VCaP (cell line): ENCODE results near the gene TPGS1.
A peak's percentile ranks its signal among the peaks of the same experiment; 100 is the strongest.

Experiments
- H3K27ac ChIP-seq: fragments of 450-650 bp; 2 replicates; pipeline ENCODE4 v1.5.1; 2017
- TF ChIP-seq, protein P1 (sequence below): fragments of 450-650 bp; conservative IDR thresholded peaks from 2 replicates; pipeline ENCODE4 v1.5.1; 2017; ENCODE audit warnings: mild to moderate bottlenecking, moderate library complexity

Gene TPGS1

DNA sequence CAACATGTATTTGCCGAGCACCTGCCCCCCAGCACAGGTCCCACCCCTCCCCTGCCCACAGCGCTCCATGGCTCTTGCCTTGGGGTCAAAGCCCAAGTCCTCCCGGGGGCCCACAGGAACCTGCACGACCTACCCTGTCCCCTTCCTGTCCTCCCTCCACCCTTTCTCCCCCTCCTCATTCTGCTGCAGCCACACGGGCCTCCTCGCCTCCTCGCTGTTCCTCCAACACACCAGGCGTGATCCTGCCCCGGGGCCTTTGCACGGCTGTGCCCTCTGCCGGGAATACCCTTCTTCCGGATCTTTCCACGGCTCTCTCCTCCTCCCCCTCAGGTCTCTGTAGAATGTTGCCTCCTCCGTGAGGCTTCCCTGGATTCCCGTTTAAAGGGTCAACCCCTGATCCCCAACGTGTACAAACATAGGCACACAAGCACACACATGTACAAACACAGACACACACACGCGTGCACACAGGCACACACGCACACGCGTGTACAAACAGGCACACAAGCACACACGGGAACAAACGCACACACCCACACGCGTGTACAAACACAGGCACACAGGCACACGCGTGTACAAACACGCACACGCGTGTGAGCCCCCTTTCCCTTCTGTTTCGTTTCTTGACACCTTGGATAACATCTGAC lies 8.2 kb upstream of the TPGS1 start:
- H3K27ac ChIP-seq: no peak overlapping the region
- TF ChIP-seq, protein P1, sequence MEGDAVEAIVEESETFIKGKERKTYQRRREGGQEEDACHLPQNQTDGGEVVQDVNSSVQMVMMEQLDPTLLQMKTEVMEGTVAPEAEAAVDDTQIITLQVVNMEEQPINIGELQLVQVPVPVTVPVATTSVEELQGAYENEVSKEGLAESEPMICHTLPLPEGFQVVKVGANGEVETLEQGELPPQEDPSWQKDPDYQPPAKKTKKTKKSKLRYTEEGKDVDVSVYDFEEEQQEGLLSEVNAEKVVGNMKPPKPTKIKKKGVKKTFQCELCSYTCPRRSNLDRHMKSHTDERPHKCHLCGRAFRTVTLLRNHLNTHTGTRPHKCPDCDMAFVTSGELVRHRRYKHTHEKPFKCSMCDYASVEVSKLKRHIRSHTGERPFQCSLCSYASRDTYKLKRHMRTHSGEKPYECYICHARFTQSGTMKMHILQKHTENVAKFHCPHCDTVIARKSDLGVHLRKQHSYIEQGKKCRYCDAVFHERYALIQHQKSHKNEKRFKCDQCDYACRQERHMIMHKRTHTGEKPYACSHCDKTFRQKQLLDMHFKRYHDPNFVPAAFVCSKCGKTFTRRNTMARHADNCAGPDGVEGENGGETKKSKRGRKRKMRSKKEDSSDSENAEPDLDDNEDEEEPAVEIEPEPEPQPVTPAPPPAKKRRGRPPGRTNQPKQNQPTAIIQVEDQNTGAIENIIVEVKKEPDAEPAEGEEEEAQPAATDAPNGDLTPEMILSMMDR: no peak

DNA sequence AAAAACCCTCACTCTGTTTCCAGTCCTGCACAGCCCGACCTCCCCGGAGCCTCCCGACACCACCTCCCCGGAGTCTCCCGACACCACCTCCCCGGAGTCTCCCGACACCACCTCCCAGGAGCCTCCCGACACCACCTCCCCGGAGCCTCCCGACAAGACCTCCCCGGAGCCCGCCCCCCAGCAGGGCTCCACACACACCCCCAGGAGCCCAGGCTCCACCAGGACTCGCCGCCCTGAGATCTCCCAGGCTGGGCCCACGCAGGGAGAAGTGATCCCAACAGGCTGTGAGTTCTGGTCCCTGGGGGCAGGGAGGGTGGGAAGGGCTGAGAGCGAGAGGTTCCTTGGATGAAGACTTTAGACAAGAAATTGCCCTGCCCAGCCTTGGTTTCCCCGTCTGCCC lies 5.7 kb upstream of the TPGS1 start:
- TF ChIP-seq, protein P1: no peak
- H3K27ac ChIP-seq: no peak overlapping the region

DNA sequence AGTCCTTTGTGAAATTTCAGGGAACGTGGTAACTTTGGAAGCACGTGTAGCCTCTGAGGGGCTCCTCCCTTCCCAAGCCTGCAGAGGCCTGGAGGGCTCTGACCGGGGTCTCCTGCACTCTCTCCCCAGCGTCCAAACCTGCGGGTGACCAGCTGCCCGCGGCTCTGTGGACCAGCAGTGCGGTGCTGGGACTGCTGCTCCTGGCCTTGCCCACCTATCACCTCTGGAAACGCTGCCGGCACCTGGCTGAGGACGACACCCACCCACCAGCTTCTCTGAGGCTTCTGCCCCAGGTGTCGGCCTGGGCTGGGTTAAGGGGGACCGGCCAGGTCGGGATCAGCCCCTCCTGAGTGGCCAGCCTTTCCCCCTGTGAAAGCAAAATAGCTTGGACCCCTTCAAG lies 2.7 kb upstream of the TPGS1 start:
- no peak overlapping the region for H3K27ac ChIP-seq
- TF ChIP-seq, protein P1: no peak

DNA sequence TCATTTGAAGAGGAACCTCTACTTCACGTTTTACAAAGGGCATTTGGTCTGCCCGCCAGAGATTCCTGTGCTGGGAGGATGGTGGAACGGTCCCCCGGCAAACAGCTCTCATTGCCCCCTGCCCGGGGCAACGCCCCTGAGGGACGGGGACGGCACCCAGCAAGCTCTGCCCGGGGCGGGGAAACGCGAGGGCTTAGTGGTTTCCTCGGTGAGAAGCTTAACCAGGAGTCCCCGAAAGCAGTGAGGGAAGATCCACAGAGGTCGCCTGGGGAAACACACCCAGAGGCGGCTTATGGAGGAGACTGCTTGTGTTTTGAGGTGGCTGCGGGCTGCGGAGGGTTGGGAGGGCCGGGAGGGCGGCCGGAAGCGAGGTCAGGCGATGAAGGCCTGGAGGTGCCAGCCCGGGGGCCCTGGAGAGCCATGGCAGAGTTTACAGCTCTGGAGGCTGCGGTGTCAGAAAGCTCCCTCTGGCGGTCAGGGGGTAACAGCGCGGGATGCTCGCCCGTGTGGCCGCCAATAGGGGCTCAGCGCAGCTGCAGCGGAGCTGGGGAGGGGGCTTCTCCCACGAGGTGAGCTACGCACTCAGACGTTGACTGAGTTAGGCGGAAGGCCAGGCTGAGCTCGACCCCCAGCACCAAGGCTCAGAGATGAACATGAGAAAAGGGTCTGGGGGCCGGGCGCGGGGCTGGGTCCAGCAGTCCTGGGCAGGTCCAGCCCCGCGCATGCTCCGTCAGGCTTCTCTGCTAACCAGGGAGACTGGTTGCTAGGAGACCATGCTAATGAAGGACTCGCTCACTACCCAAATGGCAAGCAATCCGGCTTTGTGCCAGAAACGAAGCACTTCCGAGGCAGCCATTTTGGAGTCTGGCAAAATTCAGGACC lies 652 bp upstream of the TPGS1 start:
- TF ChIP-seq, protein P1: peak; percentile 95
- H3K27ac ChIP-seq: peak overlapping the region; percentile 82

DNA sequence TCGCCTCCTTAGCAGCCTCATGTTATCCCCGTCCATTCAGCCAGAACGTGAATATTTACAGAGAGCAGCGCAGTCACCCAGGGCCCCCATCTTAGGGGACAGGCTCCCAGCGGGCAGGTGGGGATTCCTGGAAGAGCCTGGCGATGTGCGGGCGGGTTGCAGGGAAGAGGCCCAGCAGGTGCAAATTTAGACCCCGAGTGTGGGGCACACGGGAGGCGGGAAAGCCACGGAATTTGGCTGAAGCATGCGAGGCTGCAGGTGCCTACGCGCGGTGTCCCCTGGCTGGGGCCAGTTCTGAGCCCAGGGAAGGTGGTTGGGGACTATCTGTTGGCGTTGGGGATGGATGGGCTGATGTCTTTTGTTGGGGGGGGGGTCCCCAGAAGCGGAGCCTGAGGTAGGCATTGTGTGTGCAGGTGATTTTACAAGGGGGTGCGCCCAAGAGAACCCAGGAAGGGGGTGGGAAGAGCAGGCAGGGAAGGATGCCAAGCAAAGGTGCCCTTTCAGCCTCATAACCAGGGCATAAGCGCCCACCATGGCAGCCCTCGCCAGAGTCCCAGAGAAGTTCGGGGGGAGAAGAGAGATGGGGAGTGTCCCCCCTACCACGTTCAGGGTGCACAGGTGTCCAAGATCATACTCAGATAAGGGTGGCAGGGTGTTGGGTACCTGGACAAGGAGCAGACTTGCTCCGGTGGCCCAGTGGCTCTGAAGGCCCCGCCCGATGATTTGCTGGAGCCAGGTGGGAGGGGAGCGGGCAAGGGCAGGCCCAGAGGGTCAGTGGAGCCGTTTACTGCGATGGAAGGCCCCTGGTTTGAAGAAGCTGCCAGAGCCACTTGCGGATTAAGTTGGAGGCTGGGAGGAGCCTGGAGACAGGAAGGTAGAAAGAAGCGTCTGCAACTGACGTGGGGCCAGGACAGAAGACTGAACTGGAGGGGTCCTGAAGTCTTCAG lies 1.2 kb downstream of the TPGS1 start:
- TF ChIP-seq, protein P1: no peak
- H3K27ac ChIP-seq: peak overlapping the region; percentile 82; the same call in 1 of the 2 replicates

DNA sequence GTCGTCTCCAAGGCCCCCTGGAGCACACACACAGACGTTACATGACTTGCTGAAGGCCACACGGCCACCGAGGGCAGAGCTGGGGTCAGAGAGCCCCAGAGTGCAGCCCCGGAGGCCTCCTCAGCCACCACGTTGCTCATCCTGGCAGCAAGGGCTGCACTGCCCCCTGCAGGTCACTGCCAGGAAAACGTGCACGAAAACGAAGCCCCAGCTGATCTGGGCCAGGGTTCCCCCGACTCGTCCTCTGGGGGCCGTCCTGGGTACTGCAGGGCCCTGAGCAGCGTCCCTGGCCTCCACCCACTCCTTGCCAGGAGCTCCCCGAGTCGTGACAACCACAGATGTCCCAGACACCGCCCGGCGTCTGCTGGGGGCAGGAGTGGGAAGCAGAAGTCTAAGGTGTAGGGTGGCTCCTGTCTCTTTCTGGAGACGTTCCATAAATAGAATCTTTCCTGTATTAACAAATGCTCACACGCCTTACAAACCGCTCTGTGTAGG lies 3.4 kb downstream of the TPGS1 start:
- TF ChIP-seq, protein P1: peak; percentile 83
- H3K27ac ChIP-seq: no peak overlapping the region
